ENCODE measurements around the gene CYP27A1. TPM values are rescaled to one million over a fixed set of nuclear protein-coding genes. Genes with fewer than 3 reads are reported as not detected.

Gene CYP27A1
- total RNA-seq, 1 donor from 2014 or later = 0.11 TPM

DNA sequence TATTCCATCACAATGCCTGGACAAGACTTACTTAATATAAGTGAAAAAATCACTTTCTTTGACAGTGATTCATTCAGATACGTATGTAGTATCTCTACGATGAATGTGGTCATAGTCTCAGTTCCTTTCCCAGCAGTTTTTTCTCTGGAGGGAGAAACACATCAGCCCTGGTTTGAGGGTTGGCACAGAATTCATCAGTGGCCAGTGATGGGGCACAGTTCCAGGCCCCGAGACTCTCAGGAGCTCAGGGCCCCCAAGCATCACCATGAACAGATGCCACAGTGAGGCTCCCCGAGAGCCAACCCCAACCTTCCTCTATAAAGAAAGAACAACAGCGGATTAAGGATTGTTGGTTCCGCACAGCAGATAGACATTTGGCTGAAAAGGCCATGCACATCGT lies 37.1 kb downstream of the CYP27A1 start:
- no peaks in the 10 kb centered on the region for H3K79me2 ChIP-seq (ENCODE audit: low read depth)
- no peak overlapping the region for H3K9ac ChIP-seq
- no peaks in the 10 kb centered on the region for H4K20me1 ChIP-seq (ENCODE audit: low read depth)
- TF ChIP-seq EZH2phosphoT487 (IDR thresholded peaks at IDR 0.05) (no peak), EZH2 (IDR thresholded peaks at IDR 0.05) (no peak)
- TF ChIP-seq, protein P1, sequence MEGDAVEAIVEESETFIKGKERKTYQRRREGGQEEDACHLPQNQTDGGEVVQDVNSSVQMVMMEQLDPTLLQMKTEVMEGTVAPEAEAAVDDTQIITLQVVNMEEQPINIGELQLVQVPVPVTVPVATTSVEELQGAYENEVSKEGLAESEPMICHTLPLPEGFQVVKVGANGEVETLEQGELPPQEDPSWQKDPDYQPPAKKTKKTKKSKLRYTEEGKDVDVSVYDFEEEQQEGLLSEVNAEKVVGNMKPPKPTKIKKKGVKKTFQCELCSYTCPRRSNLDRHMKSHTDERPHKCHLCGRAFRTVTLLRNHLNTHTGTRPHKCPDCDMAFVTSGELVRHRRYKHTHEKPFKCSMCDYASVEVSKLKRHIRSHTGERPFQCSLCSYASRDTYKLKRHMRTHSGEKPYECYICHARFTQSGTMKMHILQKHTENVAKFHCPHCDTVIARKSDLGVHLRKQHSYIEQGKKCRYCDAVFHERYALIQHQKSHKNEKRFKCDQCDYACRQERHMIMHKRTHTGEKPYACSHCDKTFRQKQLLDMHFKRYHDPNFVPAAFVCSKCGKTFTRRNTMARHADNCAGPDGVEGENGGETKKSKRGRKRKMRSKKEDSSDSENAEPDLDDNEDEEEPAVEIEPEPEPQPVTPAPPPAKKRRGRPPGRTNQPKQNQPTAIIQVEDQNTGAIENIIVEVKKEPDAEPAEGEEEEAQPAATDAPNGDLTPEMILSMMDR (IDR thresholded peaks at IDR 0.05) = no peak
- peaks cover 3% of the 10 kb centered on the region for H3K4me1 Mint-ChIP-seq
- H3K27me3 ChIP-seq = no peaks in the 10 kb centered on the region
- H3K27ac ChIP-seq = no peak overlapping the region
- no peak overlapping the region for H3K4me2 ChIP-seq
- no peak overlapping the region for H3K4me3 ChIP-seq
- H3K27ac Mint-ChIP-seq = no peak overlapping the region
- no peak overlapping the region for H2AFZ ChIP-seq (replicated peaks)
- H3K36me3 Mint-ChIP-seq = no peaks in the 10 kb centered on the region
- no peaks in the 10 kb centered on the region for H3K9me3 ChIP-seq (ENCODE audit: low read depth)
- no peak for DNase-seq (ENCODE audit: low spot score)
- H3K27me3 Mint-ChIP-seq (ENCODE audit: insufficient read depth, low read depth) = peaks cover 5% of the 10 kb centered on the region
- no peaks in the 10 kb centered on the region for H3K4me1 ChIP-seq
- H3F3A ChIP-seq (ENCODE audit: low read depth) = no peaks in the 10 kb centered on the region
- no peaks in the 10 kb centered on the region for H3K9me3 Mint-ChIP-seq
- no peaks in the 10 kb centered on the region for H3K36me3 ChIP-seq
- H3K4me3 Mint-ChIP-seq = no peak overlapping the region

DNA sequence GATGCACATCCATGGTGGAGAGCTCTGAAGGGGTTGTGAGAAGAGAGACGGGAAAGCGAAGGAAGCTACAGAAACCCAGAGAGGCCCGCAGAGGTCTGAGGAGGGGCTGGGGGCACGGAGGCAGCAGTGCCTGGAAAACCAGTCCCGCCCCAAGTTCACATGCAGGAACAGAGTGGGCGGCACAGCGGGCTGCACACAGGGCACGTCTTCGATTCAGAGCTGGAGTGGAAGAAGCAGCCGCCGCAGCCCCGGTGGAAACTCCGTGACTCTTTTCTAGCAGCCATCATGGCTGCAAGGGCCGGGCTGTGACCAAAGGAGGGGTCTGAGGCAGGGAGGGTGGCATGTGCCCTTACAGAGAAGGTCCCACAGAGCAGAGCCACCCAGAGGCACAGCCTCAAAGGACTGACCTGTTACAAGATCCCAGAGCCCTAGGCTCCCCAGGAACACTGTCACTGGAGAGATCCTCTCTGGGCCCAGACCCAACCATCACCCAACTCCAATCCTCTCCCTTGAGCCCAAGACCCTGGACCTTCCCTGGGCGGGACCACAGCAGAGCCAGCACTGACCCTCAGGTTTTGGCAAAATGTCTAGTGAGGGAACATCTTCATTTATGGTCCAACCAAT lies 38.9 kb downstream of the CYP27A1 start:
- no peaks in the 10 kb centered on the region for H4K20me1 ChIP-seq (ENCODE audit: low read depth)
- no peaks in the 10 kb centered on the region for H3K4me1 ChIP-seq
- H3K9me3 ChIP-seq (ENCODE audit: low read depth) = no peaks in the 10 kb centered on the region
- H3K4me2 ChIP-seq = no peak overlapping the region
- no peak overlapping the region for H3K27ac ChIP-seq
- Mint-ChIP-seq H3K4me3 (no peak overlapping the region), H3K4me1 (peaks cover 3% of the 10 kb centered on the region), H3K27ac (no peak overlapping the region), H3K36me3 (no peaks in the 10 kb centered on the region), H3K27me3 (ENCODE audit: insufficient read depth, low read depth) (peaks cover 3% of the 10 kb centered on the region), H3K9me3 (no peaks in the 10 kb centered on the region)
- no peaks in the 10 kb centered on the region for H3K36me3 ChIP-seq
- H3K9ac ChIP-seq = no peak overlapping the region
- no peak for TF ChIP-seq EZH2phosphoT487 (IDR thresholded peaks at IDR 0.05)
- no peak for TF ChIP-seq EZH2 (IDR thresholded peaks at IDR 0.05)
- TF ChIP-seq, protein P1 (IDR thresholded peaks at IDR 0.05) = no peak
- no peak for DNase-seq (ENCODE audit: low spot score)
- no peak overlapping the region for H3K4me3 ChIP-seq
- H3K27me3 ChIP-seq = no peaks in the 10 kb centered on the region
- H3K79me2 ChIP-seq (ENCODE audit: low read depth) = no peaks in the 10 kb centered on the region
- no peaks in the 10 kb centered on the region for H3F3A ChIP-seq (ENCODE audit: low read depth)
- no peak overlapping the region for H2AFZ ChIP-seq (replicated peaks)

DNA sequence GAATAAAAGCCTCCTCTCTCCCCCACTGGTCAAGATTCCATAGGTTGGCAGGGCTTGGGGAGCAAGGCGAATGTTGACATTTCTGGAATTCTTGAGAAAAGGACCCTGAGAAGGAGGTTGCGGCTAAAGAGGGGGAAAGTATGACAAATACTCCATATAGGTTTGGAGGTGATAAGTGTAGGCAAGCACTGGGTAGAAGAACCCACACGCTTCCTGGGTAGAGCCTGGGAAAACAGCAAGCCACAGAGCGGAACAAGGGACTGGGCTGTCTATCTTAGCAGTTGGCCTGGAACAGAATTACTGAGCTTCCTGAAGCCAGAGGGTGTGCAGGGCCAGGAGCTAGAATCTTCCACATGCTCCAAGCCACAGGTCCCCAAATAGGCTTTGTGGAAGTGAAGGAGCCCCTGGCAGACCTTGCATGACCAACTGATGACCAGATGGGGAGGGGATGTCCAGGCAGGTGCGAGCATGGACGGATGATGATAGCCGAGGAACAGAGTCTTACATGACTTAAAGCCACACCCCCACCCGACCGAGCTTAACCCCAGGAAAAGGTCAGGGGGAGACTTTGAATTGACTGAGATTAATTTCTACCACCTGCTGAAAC lies 39.8 kb downstream of the CYP27A1 start:
- Mint-ChIP-seq H3K4me3 (no peak overlapping the region), H3K36me3 (no peaks in the 10 kb centered on the region), H3K27me3 (ENCODE audit: insufficient read depth, low read depth) (peaks cover 3% of the 10 kb centered on the region), H3K27ac (no peak overlapping the region), H3K9me3 (no peaks in the 10 kb centered on the region), H3K4me1 (peaks cover 3% of the 10 kb centered on the region)
- Histone ChIP-seq H3K27ac (no peak overlapping the region), H2AFZ (replicated peaks) (no peak overlapping the region), H3K79me2 (ENCODE audit: low read depth) (no peaks in the 10 kb centered on the region), H4K20me1 (ENCODE audit: low read depth) (no peaks in the 10 kb centered on the region), H3K9ac (no peak overlapping the region), H3K4me2 (no peak overlapping the region), H3K4me3 (no peak overlapping the region), H3F3A (ENCODE audit: low read depth) (no peaks in the 10 kb centered on the region), H3K9me3 (ENCODE audit: low read depth) (no peaks in the 10 kb centered on the region), H3K36me3 (no peaks in the 10 kb centered on the region), H3K27me3 (no peaks in the 10 kb centered on the region), H3K4me1 (no peaks in the 10 kb centered on the region)
- TF ChIP-seq EZH2 (IDR thresholded peaks at IDR 0.05) (no peak), EZH2phosphoT487 (IDR thresholded peaks at IDR 0.05) (no peak)
- TF ChIP-seq, protein P1 (IDR thresholded peaks at IDR 0.05) = no peak
- DNase-seq (ENCODE audit: low spot score) = no peak

All from neural progenitor cell (in vitro differentiated cells).